H1 (cell line): ENCODE data around the gene SLC25A38. TPM values are rescaled to one million over a fixed set of nuclear protein-coding genes. Genes with fewer than 3 reads are reported as not detected.
"Not testable (repeated sequence)": the region's sequence is repeated elsewhere in the genome, so short reads cannot be mapped to it uniquely, and the experiment has no call there.

Source experiments
- CTCF ChIA-PET: fragments of 300-600 bp; sonication (Branson Sonifier 250); formaldehyde crosslinking; loops from one replicate; lab custom pipeline; 2021; ENCODE audit not compliant: partially characterized antibody; lab: Charles Lee
- POLR2A ChIA-PET: fragments of 300-600 bp; sonication (Branson Sonifier 250); formaldehyde crosslinking; loops from one replicate; lab custom pipeline; 2021; ENCODE audit warnings: inconsistent platforms; ENCODE audit not compliant: partially characterized antibody; lab: Charles Lee
- DNase-seq, 2 experiments: peaks; one replicate each; pipeline versions ENCODE4 v3.0.0 to v3.0.0-alpha.2; 2010 to 2022; ENCODE audit warnings: low spot score in 2 of 2, low read depth in 1 of 2, mixed read lengths in 1 of 2
- FAIRE-seq: peaks from 2 replicates; lab custom pipeline; 2011; peaks lifted over from hg19 to GRCh38; lab: Jason Lieb, UNC
- H2AFZ ChIP-seq: 2 replicates; pipeline ENCODE4 v1.8.1; 2012; ENCODE audit warnings: low read length, inconsistent platforms
- H2AK5ac ChIP-seq: 2 replicates; pipeline ENCODE4 v1.6.1; 2013; ENCODE audit warnings: low read depth, low read length
- H2BK120ac ChIP-seq: replicated peaks from 2 replicates; pipeline ENCODE3; 2013; ENCODE audit warnings: low read depth, low read length, inconsistent platforms
- H2BK12ac ChIP-seq: 2 replicates; pipeline ENCODE4 v1.6.1; 2013; ENCODE audit warnings: low read depth, low read length
- H2BK15ac ChIP-seq: 2 replicates; pipeline ENCODE4 v1.6.1; 2013; ENCODE audit warnings: low read length
- H2BK20ac ChIP-seq: 2 replicates; pipeline ENCODE4 v1.6.1; 2013; ENCODE audit warnings: low read length
- H2BK5ac ChIP-seq: 2 replicates; pipeline ENCODE4 v1.6.1; 2013; ENCODE audit warnings: low read depth, low read length
- H3K14ac ChIP-seq: 2 replicates; pipeline ENCODE4 v1.6.1; 2013; ENCODE audit warnings: inconsistent platforms; ENCODE audit not compliant: insufficient read length
- H3K18ac ChIP-seq: 2 replicates; pipeline ENCODE4 v1.6.1; 2013; ENCODE audit warnings: low read length; ENCODE audit errors: extremely low read depth
- H3K23ac ChIP-seq: 2 replicates; pipeline ENCODE4 v1.6.1; 2013; ENCODE audit warnings: inconsistent platforms; ENCODE audit not compliant: insufficient read length
- H3K23me2 ChIP-seq: 2 replicates; pipeline ENCODE4 v1.6.1; 2013; ENCODE audit warnings: low read depth, low read length
- H3K27ac ChIP-seq: 2 replicates; pipeline ENCODE4 v1.6.1; 2011; ENCODE audit warnings: low read depth, low read length, inconsistent platforms
- H3K27me3 ChIP-seq, 4 experiments: replicated peaks in 1 of 4; 1 replicate in 1 of 4; 2 replicates in 3 of 4; pipeline versions ENCODE4 v1.6.1 to v1.8.1; 2011 to 2013; ENCODE audit warnings: low read length in 3 of 4, mild to moderate bottlenecking in 3 of 4, inconsistent platforms in 2 of 4, mixed read lengths in 2 of 4, moderate library complexity in 1 of 4; ENCODE audit not compliant: control insufficient read depth in 3 of 4, insufficient read depth in 3 of 4; ENCODE audit errors: extremely low read depth in 1 of 4
- H3K36me3 ChIP-seq, 4 experiments: 2 replicates each; pipeline versions ENCODE4 v1.6.1 to v1.8.1; 2011 to 2013; ENCODE audit warnings: mild to moderate bottlenecking in 4 of 4, low read length in 3 of 4, moderate library complexity in 2 of 4, control low read depth in 1 of 4, inconsistent platforms in 1 of 4; ENCODE audit not compliant: insufficient read depth in 4 of 4, control insufficient read depth in 2 of 4
- H3K4ac ChIP-seq: replicated peaks from 2 replicates; pipeline ENCODE3; 2013; ENCODE audit warnings: low read length, low read depth, mixed read lengths, inconsistent platforms; ENCODE audit not compliant: insufficient read length
- H3K4me1 ChIP-seq, 4 experiments: replicated peaks in 1 of 4; 1 replicate in 1 of 4; 2 replicates in 3 of 4; pipeline versions ENCODE4 v1.6.1 to v1.8.1; 2011 to 2013; ENCODE audit warnings: low read length in 3 of 4, inconsistent platforms in 2 of 4, mixed read lengths in 1 of 4; ENCODE audit not compliant: insufficient read depth in 4 of 4, control insufficient read depth in 3 of 4
- H3K4me2 ChIP-seq, 2 experiments: 2 replicates each; pipeline versions ENCODE4 v1.6.1 to v1.8.1; 2011 to 2013; ENCODE audit warnings: low read depth in 2 of 2, low read length in 2 of 2, control low read depth in 1 of 2, inconsistent platforms in 1 of 2, mild to moderate bottlenecking in 1 of 2; ENCODE audit not compliant: insufficient read depth in 1 of 2
- H3K4me3 ChIP-seq, 4 experiments: fragments of 200-600, 300-600 bp in 1 of 4; sonication (generic), shearing (Covaris generic), sonication (Bioruptor Twin) in 1 of 4; 2 replicates each; pipeline versions ENCODE4 v1.5.1 to v1.8.1; 2011 to 2016; ENCODE audit warnings: low read length in 4 of 4, low read depth in 3 of 4, control low read depth in 2 of 4, inconsistent platforms in 2 of 4, mild to moderate bottlenecking in 2 of 4, mixed read lengths in 1 of 4, moderate library complexity in 1 of 4; ENCODE audit not compliant: insufficient read depth in 2 of 4; ENCODE audit errors: extremely low read depth in 1 of 4
- H3K56ac ChIP-seq: replicated peaks from 2 replicates; pipeline ENCODE3; 2013; ENCODE audit warnings: low read depth, mild to moderate bottlenecking, mixed read lengths, low read length, inconsistent platforms; ENCODE audit not compliant: insufficient read length
- H3K79me1 ChIP-seq: 2 replicates; pipeline ENCODE4 v1.6.1; 2013; ENCODE audit warnings: low read depth, low read length, control low read depth
- H3K79me2 ChIP-seq, 2 experiments: 2 replicates each; pipeline versions ENCODE4 v1.6.1 to v1.8.1; 2012 to 2013; ENCODE audit warnings: low read length in 2 of 2, mild to moderate bottlenecking in 2 of 2, inconsistent platforms in 1 of 2; ENCODE audit not compliant: insufficient read depth in 2 of 2, control insufficient read depth in 1 of 2
- H3K9ac ChIP-seq, 4 experiments: replicated peaks in 1 of 4; 1 replicate in 1 of 4; 2 replicates in 3 of 4; pipeline versions ENCODE4 v1.6.1 to v1.8.1; 2011 to 2013; ENCODE audit warnings: low read depth in 3 of 4, low read length in 3 of 4, control low read depth in 2 of 4, mild to moderate bottlenecking in 2 of 4, moderate library complexity in 2 of 4, inconsistent platforms in 1 of 4; ENCODE audit errors: extremely low read depth in 1 of 4
- H3K9me3 ChIP-seq, 2 experiments: 2 replicates each; pipeline versions ENCODE4 v1.6.1 to v1.8.1; 2012 to 2013; ENCODE audit warnings: mild to moderate bottlenecking in 2 of 2, moderate library complexity in 2 of 2, control low read depth in 1 of 2, inconsistent platforms in 1 of 2, low read depth in 1 of 2, low read length in 1 of 2, mixed read lengths in 1 of 2; ENCODE audit not compliant: insufficient read depth in 2 of 2
- H4K20me1 ChIP-seq, 2 experiments: replicated peaks in 1 of 2; 2 replicates each; pipeline versions ENCODE3 to v1.8.1; 2011 to 2013; ENCODE audit warnings: inconsistent platforms in 2 of 2, low read length in 2 of 2, mild to moderate bottlenecking in 1 of 2; ENCODE audit not compliant: insufficient read depth in 2 of 2, control insufficient read depth in 1 of 2
- H4K5ac ChIP-seq: 2 replicates; pipeline ENCODE4 v1.6.1; 2013; ENCODE audit warnings: low read length, low read depth, mixed read lengths, inconsistent platforms; ENCODE audit not compliant: insufficient read length
- H4K8ac ChIP-seq: 2 replicates; pipeline ENCODE4 v1.8.0; 2013; ENCODE audit warnings: mild to moderate bottlenecking, moderate library complexity, low read length, inconsistent platforms; ENCODE audit not compliant: insufficient read depth; ENCODE audit errors: extremely low read depth
- H4K91ac ChIP-seq: replicated peaks from 2 replicates; pipeline ENCODE3; 2013; ENCODE audit warnings: low read length, mixed read lengths, inconsistent platforms; ENCODE audit not compliant: insufficient read length
- EZH2 ChIP-seq: fragments of 200-600 bp; sonication (generic); IDR thresholded peaks from 2 replicates; pipeline ENCODE4 v1.7.1; 2012; ENCODE audit warnings: low read depth, mild to moderate bottlenecking, moderate library complexity, low read length, inconsistent platforms; ENCODE audit not compliant: severe bottlenecking
- POLR2AphosphoS5 ChIP-seq: IDR thresholded peaks from 2 replicates; pipeline ENCODE4 v1.6.1; 2011; ENCODE audit warnings: low read depth, low read length
- WGBS, 2 experiments: shearing (Covaris generic) in 1 of 2; methylation state at CpG; one replicate each; pipeline versions ENCODE4 v1.1.6 to v1.1.7; 2013 to 2015; ENCODE audit warnings: low lambda C conversion rate in 2 of 2, mixed read lengths in 2 of 2, inconsistent platforms in 1 of 2, low coverage in 1 of 2, missing lambda C conversion rate in 1 of 2; ENCODE audit not compliant: insufficient replicate concordance in 2 of 2, insufficient coverage in 1 of 2, insufficient read length in 1 of 2; ENCODE audit errors: extremely low coverage in 1 of 2, missing lambda C conversion rate in 1 of 2; 5-methylcytosine and 5-hydroxymethylcytosine counted together
- polyA plus RNA-seq, 7 experiments: library from polyadenylated mRNA; depleted of rRNA in 3 of 7; stranded (reverse) in 5 of 7; unstranded in 2 of 7; fragments of >200 nt in 5 of 7; fragments of 200-250 nt in 2 of 7; gene quantifications; 1 replicate in 5 of 7; 2 replicates in 1 of 7; 4 replicates in 1 of 7; pipeline versions ENCODE4 v1.2.1 to v1.2.3, GENCODE V29; 2011 to 2013; ENCODE audit warnings: missing spikeins in 2 of 7, mixed read lengths in 2 of 7
- total RNA-seq: library from RNA; stranded (reverse); fragmentation: NEBNext Ultra II Directional; extraction: Animal tissue kit (Norgen Biotek cat#: 25700); gene quantifications from 2 replicates; pipeline ENCODE4 v1.2.1, GENCODE V29; 2021

Gene SLC25A38
- total and polyA plus RNA-seq, 2 of the 8 experiments (the other 6 are each of a cell fraction or from before 2014, with no cell fraction given), result 41.2 to 45.8 TPM

DNA sequence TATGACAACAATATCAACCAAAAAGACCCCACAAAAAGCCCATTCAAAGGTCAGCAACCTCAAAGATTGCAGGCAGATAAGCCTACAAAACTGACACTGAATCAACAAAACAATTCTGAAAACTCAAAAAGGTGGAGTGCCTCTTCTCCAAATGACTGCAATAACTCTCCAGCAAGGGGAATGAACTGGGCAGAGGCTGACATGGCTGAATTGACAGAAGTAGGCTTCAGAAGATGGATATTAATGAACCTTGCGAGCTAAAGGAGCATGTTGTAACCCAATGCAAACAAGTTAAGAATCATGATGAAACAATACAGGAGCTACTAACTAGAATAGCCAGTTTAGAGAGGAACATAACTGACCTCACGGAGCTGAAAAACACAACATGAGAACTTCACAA, 20.4 kb upstream of the SLC25A38 start:
- Histone ChIP-seq H3K56ac (no peak overlapping the region), H4K20me1 (no peaks in the 10 kb centered on the region), H4K8ac (no peak overlapping the region), H3K4me3 (no peak overlapping the region), H3K4me1 (no peaks in the 10 kb centered on the region), H3K23ac (no peak overlapping the region), H2BK5ac (no peak overlapping the region), H3K14ac (no peak overlapping the region), H3K27ac (no peak overlapping the region), H2BK15ac (no peak overlapping the region), H2AK5ac (no peak overlapping the region), H3K4me2 (no peak overlapping the region), H3K9me3 (no peaks in the 10 kb centered on the region), H3K4ac (no peak overlapping the region), H4K5ac (no peak overlapping the region), H3K18ac (no peak overlapping the region), H2BK120ac (no peak overlapping the region), H3K27me3 (no peaks in the 10 kb centered on the region), H3K79me1 (no peaks in the 10 kb centered on the region), H3K9ac (no peak overlapping the region), H3K23me2 (no peaks in the 10 kb centered on the region), H4K91ac (no peak overlapping the region), H2BK20ac (no peak overlapping the region), H2BK12ac (no peak overlapping the region), H3K36me3 (no peaks in the 10 kb centered on the region), H2AFZ (no peak overlapping the region), H3K79me2 (no peaks in the 10 kb centered on the region)
- no peak for FAIRE-seq
- 92% methylated on average over 2 of the region's 2 CpGs; no CpG with 5 or more reads in 1 of the 2 experiments for WGBS, 2 experiments
- CTCF ChIA-PET, result interaction anchor here (1.3 kb wide), 1 partner anchor 15 kb away, joined by 5 read pairs; no protein-coding TSS in a partner anchor
- no peak for DNase-seq
- TF ChIP-seq POLR2AphosphoS5 (no peak), EZH2 (no peak)
- POLR2A ChIA-PET, result no interaction called here

GRCh38 chr3:39370450-39370849, 12.7 kb upstream of the SLC25A38 start:
- H3K79me1 ChIP-seq, H2BK5ac ChIP-seq, H3K4ac ChIP-seq, H3K27ac ChIP-seq, H4K8ac ChIP-seq, POLR2A ChIA-PET, H3K27me3 ChIP-seq, H2BK15ac ChIP-seq, CTCF ChIA-PET, DNase-seq, H3K18ac ChIP-seq, H3K56ac ChIP-seq, H3K4me3 ChIP-seq, H3K23me2 ChIP-seq, H2AFZ ChIP-seq, H3K4me1 ChIP-seq, H4K5ac ChIP-seq, H2BK120ac ChIP-seq, H2AK5ac ChIP-seq, H3K23ac ChIP-seq, H4K91ac ChIP-seq, H3K79me2 ChIP-seq, H3K4me2 ChIP-seq, FAIRE-seq, H4K20me1 ChIP-seq, H2BK20ac ChIP-seq, H3K36me3 ChIP-seq, H3K14ac ChIP-seq, H2BK12ac ChIP-seq, H3K9ac ChIP-seq: not testable (repeated sequence)
- peaks cover 7 to 10% of the 10 kb centered on the region in 2 experiments; a peak in 3 of 4 replicates for H3K9me3 ChIP-seq
- WGBS, 2 experiments, result 90% methylated on average over 4 of the region's 4 CpGs; no CpG with 5 or more reads in 1 of the 2 experiments
